H1 (cell line): ENCODE data around the gene SOS1. TPM values are rescaled to one million over a fixed set of nuclear protein-coding genes. Genes with fewer than 3 reads are reported as not detected.

ENCODE experiments used
- CTCF ChIA-PET: fragments of 300-600 bp; sonication (Branson Sonifier 250); formaldehyde crosslinking; loops from one replicate; lab custom pipeline; 2021; ENCODE audit not compliant: partially characterized antibody; lab: Charles Lee
- POLR2A ChIA-PET: fragments of 300-600 bp; sonication (Branson Sonifier 250); formaldehyde crosslinking; loops from one replicate; lab custom pipeline; 2021; ENCODE audit warnings: inconsistent platforms; ENCODE audit not compliant: partially characterized antibody; lab: Charles Lee
- DNase-seq, 2 experiments: peaks; one replicate each; pipeline versions ENCODE4 v3.0.0 to v3.0.0-alpha.2; 2010 to 2022; ENCODE audit warnings: low spot score in 2 of 2, low read depth in 1 of 2, mixed read lengths in 1 of 2
- FAIRE-seq: peaks from 2 replicates; lab custom pipeline; 2011; peaks lifted over from hg19 to GRCh38; lab: Jason Lieb, UNC
- H2AFZ ChIP-seq: 2 replicates; pipeline ENCODE4 v1.8.1; 2012; ENCODE audit warnings: low read length, inconsistent platforms
- H2AK5ac ChIP-seq: 2 replicates; pipeline ENCODE4 v1.6.1; 2013; ENCODE audit warnings: low read depth, low read length
- H2BK120ac ChIP-seq: replicated peaks from 2 replicates; pipeline ENCODE3; 2013; ENCODE audit warnings: low read depth, low read length, inconsistent platforms
- H2BK12ac ChIP-seq: 2 replicates; pipeline ENCODE4 v1.6.1; 2013; ENCODE audit warnings: low read depth, low read length
- H2BK15ac ChIP-seq: 2 replicates; pipeline ENCODE4 v1.6.1; 2013; ENCODE audit warnings: low read length
- H2BK20ac ChIP-seq: 2 replicates; pipeline ENCODE4 v1.6.1; 2013; ENCODE audit warnings: low read length
- H2BK5ac ChIP-seq: 2 replicates; pipeline ENCODE4 v1.6.1; 2013; ENCODE audit warnings: low read depth, low read length
- H3K14ac ChIP-seq: 2 replicates; pipeline ENCODE4 v1.6.1; 2013; ENCODE audit warnings: inconsistent platforms; ENCODE audit not compliant: insufficient read length
- H3K18ac ChIP-seq: 2 replicates; pipeline ENCODE4 v1.6.1; 2013; ENCODE audit warnings: low read length; ENCODE audit errors: extremely low read depth
- H3K23ac ChIP-seq: 2 replicates; pipeline ENCODE4 v1.6.1; 2013; ENCODE audit warnings: inconsistent platforms; ENCODE audit not compliant: insufficient read length
- H3K23me2 ChIP-seq: 2 replicates; pipeline ENCODE4 v1.6.1; 2013; ENCODE audit warnings: low read depth, low read length
- H3K27ac ChIP-seq: 2 replicates; pipeline ENCODE4 v1.6.1; 2011; ENCODE audit warnings: low read depth, low read length, inconsistent platforms
- H3K27me3 ChIP-seq, 4 experiments: replicated peaks in 1 of 4; 1 replicate in 1 of 4; 2 replicates in 3 of 4; pipeline versions ENCODE4 v1.6.1 to v1.8.1; 2011 to 2013; ENCODE audit warnings: low read length in 3 of 4, mild to moderate bottlenecking in 3 of 4, inconsistent platforms in 2 of 4, mixed read lengths in 2 of 4, moderate library complexity in 1 of 4; ENCODE audit not compliant: control insufficient read depth in 3 of 4, insufficient read depth in 3 of 4; ENCODE audit errors: extremely low read depth in 1 of 4
- H3K36me3 ChIP-seq, 4 experiments: 2 replicates each; pipeline versions ENCODE4 v1.6.1 to v1.8.1; 2011 to 2013; ENCODE audit warnings: mild to moderate bottlenecking in 4 of 4, low read length in 3 of 4, moderate library complexity in 2 of 4, control low read depth in 1 of 4, inconsistent platforms in 1 of 4; ENCODE audit not compliant: insufficient read depth in 4 of 4, control insufficient read depth in 2 of 4
- H3K4ac ChIP-seq: replicated peaks from 2 replicates; pipeline ENCODE3; 2013; ENCODE audit warnings: low read length, low read depth, mixed read lengths, inconsistent platforms; ENCODE audit not compliant: insufficient read length
- H3K4me1 ChIP-seq, 4 experiments: replicated peaks in 1 of 4; 1 replicate in 1 of 4; 2 replicates in 3 of 4; pipeline versions ENCODE4 v1.6.1 to v1.8.1; 2011 to 2013; ENCODE audit warnings: low read length in 3 of 4, inconsistent platforms in 2 of 4, mixed read lengths in 1 of 4; ENCODE audit not compliant: insufficient read depth in 4 of 4, control insufficient read depth in 3 of 4
- H3K4me2 ChIP-seq, 2 experiments: 2 replicates each; pipeline versions ENCODE4 v1.6.1 to v1.8.1; 2011 to 2013; ENCODE audit warnings: low read depth in 2 of 2, low read length in 2 of 2, control low read depth in 1 of 2, inconsistent platforms in 1 of 2, mild to moderate bottlenecking in 1 of 2; ENCODE audit not compliant: insufficient read depth in 1 of 2
- H3K4me3 ChIP-seq, 4 experiments: fragments of 200-600, 300-600 bp in 1 of 4; sonication (generic), shearing (Covaris generic), sonication (Bioruptor Twin) in 1 of 4; 2 replicates each; pipeline versions ENCODE4 v1.5.1 to v1.8.1; 2011 to 2016; ENCODE audit warnings: low read length in 4 of 4, low read depth in 3 of 4, control low read depth in 2 of 4, inconsistent platforms in 2 of 4, mild to moderate bottlenecking in 2 of 4, mixed read lengths in 1 of 4, moderate library complexity in 1 of 4; ENCODE audit not compliant: insufficient read depth in 2 of 4; ENCODE audit errors: extremely low read depth in 1 of 4
- H3K56ac ChIP-seq: replicated peaks from 2 replicates; pipeline ENCODE3; 2013; ENCODE audit warnings: low read depth, mild to moderate bottlenecking, mixed read lengths, low read length, inconsistent platforms; ENCODE audit not compliant: insufficient read length
- H3K79me1 ChIP-seq: 2 replicates; pipeline ENCODE4 v1.6.1; 2013; ENCODE audit warnings: low read depth, low read length, control low read depth
- H3K79me2 ChIP-seq, 2 experiments: 2 replicates each; pipeline versions ENCODE4 v1.6.1 to v1.8.1; 2012 to 2013; ENCODE audit warnings: low read length in 2 of 2, mild to moderate bottlenecking in 2 of 2, inconsistent platforms in 1 of 2; ENCODE audit not compliant: insufficient read depth in 2 of 2, control insufficient read depth in 1 of 2
- H3K9ac ChIP-seq, 4 experiments: replicated peaks in 1 of 4; 1 replicate in 1 of 4; 2 replicates in 3 of 4; pipeline versions ENCODE4 v1.6.1 to v1.8.1; 2011 to 2013; ENCODE audit warnings: low read depth in 3 of 4, low read length in 3 of 4, control low read depth in 2 of 4, mild to moderate bottlenecking in 2 of 4, moderate library complexity in 2 of 4, inconsistent platforms in 1 of 4; ENCODE audit errors: extremely low read depth in 1 of 4
- H3K9me3 ChIP-seq, 2 experiments: 2 replicates each; pipeline versions ENCODE4 v1.6.1 to v1.8.1; 2012 to 2013; ENCODE audit warnings: mild to moderate bottlenecking in 2 of 2, moderate library complexity in 2 of 2, control low read depth in 1 of 2, inconsistent platforms in 1 of 2, low read depth in 1 of 2, low read length in 1 of 2, mixed read lengths in 1 of 2; ENCODE audit not compliant: insufficient read depth in 2 of 2
- H4K20me1 ChIP-seq, 2 experiments: replicated peaks in 1 of 2; 2 replicates each; pipeline versions ENCODE3 to v1.8.1; 2011 to 2013; ENCODE audit warnings: inconsistent platforms in 2 of 2, low read length in 2 of 2, mild to moderate bottlenecking in 1 of 2; ENCODE audit not compliant: insufficient read depth in 2 of 2, control insufficient read depth in 1 of 2
- H4K5ac ChIP-seq: 2 replicates; pipeline ENCODE4 v1.6.1; 2013; ENCODE audit warnings: low read length, low read depth, mixed read lengths, inconsistent platforms; ENCODE audit not compliant: insufficient read length
- H4K8ac ChIP-seq: 2 replicates; pipeline ENCODE4 v1.8.0; 2013; ENCODE audit warnings: mild to moderate bottlenecking, moderate library complexity, low read length, inconsistent platforms; ENCODE audit not compliant: insufficient read depth; ENCODE audit errors: extremely low read depth
- H4K91ac ChIP-seq: replicated peaks from 2 replicates; pipeline ENCODE3; 2013; ENCODE audit warnings: low read length, mixed read lengths, inconsistent platforms; ENCODE audit not compliant: insufficient read length
- KDM1A ChIP-seq: fragments of 200-600, 300-600 bp; sonication (generic); IDR thresholded peaks from 2 replicates; pipeline ENCODE4 v1.7.1; 2016; ENCODE audit warnings: mild to moderate bottlenecking, low read length, borderline replicate concordance
- POLR2AphosphoS5 ChIP-seq: IDR thresholded peaks from 2 replicates; pipeline ENCODE4 v1.6.1; 2011; ENCODE audit warnings: low read depth, low read length
- SAP30 ChIP-seq: fragments of 300-600 bp; sonication (generic); IDR thresholded peaks from 2 replicates; pipeline ENCODE4 v1.7.1; 2012; ENCODE audit warnings: low read length, moderate library complexity, mild to moderate bottlenecking, inconsistent platforms; ENCODE audit not compliant: insufficient read depth, insufficient replicate concordance
- SIX5 ChIP-seq: IDR thresholded peaks from 2 replicates; pipeline ENCODE4 v1.6.1; 2011; ENCODE audit warnings: mild to moderate bottlenecking, low read depth, low read length
- YY1 ChIP-seq: IDR thresholded peaks from 2 replicates; pipeline ENCODE4 v1.6.1; 2011; ENCODE audit warnings: low read depth, mild to moderate bottlenecking, low read length
- WGBS, 2 experiments: shearing (Covaris generic) in 1 of 2; methylation state at CpG; one replicate each; pipeline versions ENCODE4 v1.1.6 to v1.1.7; 2013 to 2015; ENCODE audit warnings: low lambda C conversion rate in 2 of 2, mixed read lengths in 2 of 2, inconsistent platforms in 1 of 2, low coverage in 1 of 2, missing lambda C conversion rate in 1 of 2; ENCODE audit not compliant: insufficient replicate concordance in 2 of 2, insufficient coverage in 1 of 2, insufficient read length in 1 of 2; ENCODE audit errors: extremely low coverage in 1 of 2, missing lambda C conversion rate in 1 of 2; 5-methylcytosine and 5-hydroxymethylcytosine counted together
- polyA plus RNA-seq, 7 experiments: library from polyadenylated mRNA; depleted of rRNA in 3 of 7; stranded (reverse) in 5 of 7; unstranded in 2 of 7; fragments of >200 nt in 5 of 7; fragments of 200-250 nt in 2 of 7; gene quantifications; 1 replicate in 5 of 7; 2 replicates in 1 of 7; 4 replicates in 1 of 7; pipeline versions ENCODE4 v1.2.1 to v1.2.3, GENCODE V29; 2011 to 2013; ENCODE audit warnings: missing spikeins in 2 of 7, mixed read lengths in 2 of 7
- total RNA-seq: library from RNA; stranded (reverse); fragmentation: NEBNext Ultra II Directional; extraction: Animal tissue kit (Norgen Biotek cat#: 25700); gene quantifications from 2 replicates; pipeline ENCODE4 v1.2.1, GENCODE V29; 2021

The SOS1 gene
- total and polyA plus RNA-seq, 2 of the 8 experiments (the other 6 are each of a cell fraction or from before 2014, with no cell fraction given) = 25.7 to 27.0 TPM

DNA sequence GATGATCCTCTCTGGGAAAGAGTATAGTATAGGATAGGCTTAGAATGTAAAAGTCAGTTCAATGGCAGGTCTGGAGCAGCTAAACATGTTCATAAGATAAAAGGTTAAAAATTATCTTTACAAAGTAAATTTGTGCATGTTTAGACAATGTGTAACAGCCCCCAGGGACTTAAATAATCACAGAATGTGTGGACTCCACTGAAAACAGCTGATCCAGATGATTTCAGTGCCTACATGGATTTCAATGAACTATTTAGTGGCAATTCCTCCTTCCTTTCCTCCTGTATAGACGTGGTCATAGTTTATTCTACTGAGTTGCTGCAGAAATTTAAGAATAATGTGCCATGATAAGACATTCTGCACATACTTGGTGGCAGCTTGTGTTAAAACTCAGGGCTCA lies 188.3 kb downstream of the SOS1 start:
- POLR2A ChIA-PET = no interaction called here
- H2BK15ac ChIP-seq = no peak overlapping the region
- no peak overlapping the region for H3K9ac ChIP-seq
- H3K27me3 ChIP-seq = no peaks in the 10 kb centered on the region
- TF ChIP-seq POLR2AphosphoS5 (no peak), SAP30 (no peak), SIX5 (no peak), YY1 (no peak), KDM1A (no peak)
- CTCF ChIA-PET = interaction anchor here (0.8 to 1.5 kb wide), 2 partner anchors 15 to 103 kb away, joined by 4 to 7 read pairs; no protein-coding TSS in a partner anchor
- no peak overlapping the region for H3K4me3 ChIP-seq
- H3K4ac ChIP-seq = no peak overlapping the region
- H3K23ac ChIP-seq = no peak overlapping the region
- no peaks in the 10 kb centered on the region for H3K4me1 ChIP-seq
- no peak overlapping the region for H3K18ac ChIP-seq
- H2BK120ac ChIP-seq = no peak overlapping the region
- H4K20me1 ChIP-seq = no peaks in the 10 kb centered on the region
- H2AFZ ChIP-seq = no peak overlapping the region
- H2BK5ac ChIP-seq = no peak overlapping the region
- no peaks in the 10 kb centered on the region for H3K79me1 ChIP-seq
- no peaks in the 10 kb centered on the region; the same call in 1 of the 2 replicates for H3K23me2 ChIP-seq
- H3K9me3 ChIP-seq = no peaks in the 10 kb centered on the region
- H3K36me3 ChIP-seq = no peaks in the 10 kb centered on the region
- no peak overlapping the region for H4K8ac ChIP-seq
- no peak overlapping the region for H2BK20ac ChIP-seq
- H2BK12ac ChIP-seq = no peak overlapping the region
- H3K27ac ChIP-seq = no peak overlapping the region
- DNase-seq (no peak), FAIRE-seq (no peak)
- no peak overlapping the region for H3K56ac ChIP-seq
- no peak overlapping the region for H4K91ac ChIP-seq
- WGBS, 2 experiments = 77% methylated on average over 1 of the region's 1 CpG; no CpG with 5 or more reads in 1 of the 2 experiments
- no peak overlapping the region for H2AK5ac ChIP-seq
- H3K4me2 ChIP-seq = no peak overlapping the region
- H3K14ac ChIP-seq = no peak overlapping the region
- H3K79me2 ChIP-seq = no peaks in the 10 kb centered on the region
- H4K5ac ChIP-seq = no peak overlapping the region
